D341Med (cell line): ENCODE results near the gene BLOC1S5.

Source experiments
- DNase-seq: peaks from one replicate; pipeline ENCODE4 v3.0.0; 2012; ENCODE audit warnings: low spot score

The BLOC1S5 gene, protein sequence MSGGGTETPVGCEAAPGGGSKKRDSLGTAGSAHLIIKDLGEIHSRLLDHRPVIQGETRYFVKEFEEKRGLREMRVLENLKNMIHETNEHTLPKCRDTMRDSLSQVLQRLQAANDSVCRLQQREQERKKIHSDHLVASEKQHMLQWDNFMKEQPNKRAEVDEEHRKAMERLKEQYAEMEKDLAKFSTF

DNA sequence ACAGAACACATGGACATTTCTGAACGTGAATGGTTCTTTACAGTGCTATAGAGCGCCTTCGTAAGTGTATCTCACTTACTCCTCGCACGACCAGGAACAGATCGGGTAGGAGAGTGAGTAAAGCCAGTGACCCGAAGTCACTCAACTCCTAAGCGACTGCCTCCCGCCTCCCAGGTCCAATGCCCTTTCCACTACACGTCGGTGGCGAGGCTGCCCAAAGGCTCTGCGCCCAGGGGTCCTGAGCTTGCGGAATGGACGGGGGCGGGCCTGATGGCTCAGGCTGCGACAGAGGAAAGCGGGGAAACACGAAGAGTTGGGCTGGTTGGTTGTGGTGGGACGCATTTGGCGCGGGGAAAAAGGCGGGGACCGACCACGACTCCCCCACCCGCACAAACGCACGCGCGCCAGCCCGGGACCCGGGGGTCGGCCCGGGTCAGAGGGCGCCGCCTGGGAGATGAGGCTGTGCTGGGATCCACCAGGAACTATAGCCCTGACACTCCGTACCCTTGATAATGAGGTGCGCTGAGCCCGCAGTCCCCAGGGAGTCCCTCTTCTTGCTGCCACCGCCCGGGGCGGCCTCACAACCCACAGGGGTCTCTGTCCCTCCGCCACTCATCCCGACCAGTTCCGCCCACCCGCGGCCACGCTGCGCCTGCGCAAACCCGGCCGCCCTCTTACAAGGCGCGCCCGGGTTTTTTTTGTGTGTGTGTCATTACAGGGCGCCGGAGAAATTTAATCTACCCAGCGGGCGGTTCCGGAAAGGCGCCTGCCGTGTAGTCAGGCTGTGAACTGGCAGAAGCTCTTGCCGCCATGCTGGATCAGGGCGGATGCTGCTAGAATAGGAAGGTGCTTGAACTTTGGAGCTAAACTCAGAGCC is at the start of gene BLOC1S5:
TSS of gene BLOC1S5 (minus strand) at position 629 of the 877 bp plus-strand sequence. CDS start at position 616, 13 bp downstream.
- DNase-seq = peak; percentile 99

DNA sequence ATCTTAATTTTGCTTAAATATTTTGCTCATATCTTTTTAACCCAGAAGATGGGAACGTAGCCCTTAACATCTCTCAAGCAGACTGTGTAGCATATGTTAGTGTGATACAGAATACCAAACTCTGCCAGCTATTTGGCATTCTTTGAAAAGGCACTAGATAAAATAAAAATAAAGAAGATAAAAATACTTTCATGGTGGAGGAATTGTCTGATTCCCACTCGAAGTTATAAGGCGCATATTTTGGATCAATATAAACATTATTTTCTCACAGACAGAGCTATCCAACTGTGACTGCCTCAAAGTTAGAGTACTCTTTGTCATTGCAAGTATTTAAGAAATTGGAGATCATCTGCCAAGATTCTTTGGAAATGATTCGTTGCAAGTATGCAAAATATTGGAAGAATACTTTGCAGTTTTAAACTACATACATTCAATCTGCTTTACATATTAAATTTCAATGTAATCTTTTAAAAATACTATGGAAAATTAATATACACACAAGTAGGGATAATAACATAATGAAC is 49.0 kb upstream of the BLOC1S5 start:
- no peak for DNase-seq

DNA sequence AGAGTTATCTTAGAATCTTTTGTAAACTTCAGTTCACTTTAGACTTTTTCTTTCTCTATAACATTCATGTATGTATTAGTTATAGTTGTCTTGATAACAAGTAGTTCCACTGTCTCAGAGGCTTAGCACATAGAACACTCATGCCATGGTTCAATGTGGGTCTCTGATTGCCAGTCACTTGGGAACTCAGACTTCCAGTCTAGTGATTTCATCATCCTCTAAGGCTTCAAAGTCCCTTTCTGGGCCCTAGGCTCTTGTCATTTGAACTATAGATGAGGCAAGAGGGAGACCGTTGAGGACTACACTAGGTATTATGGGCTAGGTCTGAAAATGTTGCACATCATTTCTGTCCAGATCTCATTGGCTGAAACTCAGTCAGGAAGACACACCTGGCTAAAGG is 46.5 kb upstream of the BLOC1S5 start:
- DNase-seq = no peak

- no peak for DNase-seq
Measured at GRCh38 chr6:8110117-8110721, 46.0 kb upstream of the BLOC1S5 start.

- no peak for DNase-seq
Measured at GRCh38 chr6:8108759-8109539, 44.8 kb upstream of the BLOC1S5 start.

DNA sequence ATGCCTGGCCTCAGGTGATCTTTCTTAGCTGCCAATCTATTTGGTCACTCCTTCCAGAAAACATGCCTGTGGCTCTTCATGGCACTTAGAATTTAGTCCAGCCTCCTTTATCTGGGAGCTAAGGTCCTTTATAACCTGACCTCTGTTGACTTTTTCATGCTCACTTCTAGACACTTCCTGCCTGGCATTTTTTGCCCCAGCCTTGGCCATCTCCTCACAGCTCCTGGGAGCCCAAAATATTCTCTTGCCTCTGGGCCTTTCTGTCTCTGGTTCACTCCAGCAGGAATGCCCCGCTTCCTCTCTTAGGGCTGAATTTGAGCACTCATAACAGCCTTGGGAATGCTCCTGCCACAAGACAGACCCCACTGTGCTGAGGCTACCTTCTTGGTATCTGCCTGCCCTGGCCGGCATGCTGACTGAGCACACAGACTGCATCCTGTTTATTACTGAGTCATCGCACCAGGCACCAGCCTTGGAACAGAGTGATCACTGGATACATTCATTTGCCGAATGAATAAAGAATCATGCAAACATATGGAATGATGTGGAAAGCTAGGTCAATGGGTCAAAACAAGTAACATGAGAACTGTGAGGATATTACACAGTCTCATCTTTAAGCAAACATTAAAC is 44.0 kb upstream of the BLOC1S5 start:
- DNase-seq = no peak

DNA sequence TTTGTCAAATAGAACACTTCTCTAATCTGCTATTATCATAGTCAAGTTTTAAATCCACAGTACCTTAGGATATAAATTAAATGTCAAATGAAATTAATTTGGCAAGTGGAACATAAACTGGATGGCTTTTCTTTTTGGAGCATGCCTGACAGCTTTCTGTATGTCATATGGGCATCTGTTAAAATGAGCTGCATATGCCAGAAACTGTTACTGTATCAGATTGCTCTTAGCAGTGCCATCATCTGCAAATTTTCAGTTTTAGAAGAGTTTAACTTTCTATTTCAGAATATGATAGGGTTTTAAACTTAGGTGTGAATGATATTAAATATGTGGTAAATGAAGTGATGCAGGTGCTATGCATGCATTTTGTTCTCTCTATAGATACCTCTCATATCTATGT is 41.6 kb upstream of the BLOC1S5 start:
- no peak for DNase-seq

- DNase-seq = no peak
Measured at GRCh38 chr6:8103726-8104125, 39.5 kb upstream of the BLOC1S5 start.

GRCh38 chr6:8102122-8102958 is 38.2 kb upstream of the BLOC1S5 start, which contains the start of gene EEF1E1:
EEF1E1 (minus strand) TSS chr6:8102548; CDS start chr6:8102521, 27 bp downstream.
- peak; percentile 94 for DNase-seq

DNA sequence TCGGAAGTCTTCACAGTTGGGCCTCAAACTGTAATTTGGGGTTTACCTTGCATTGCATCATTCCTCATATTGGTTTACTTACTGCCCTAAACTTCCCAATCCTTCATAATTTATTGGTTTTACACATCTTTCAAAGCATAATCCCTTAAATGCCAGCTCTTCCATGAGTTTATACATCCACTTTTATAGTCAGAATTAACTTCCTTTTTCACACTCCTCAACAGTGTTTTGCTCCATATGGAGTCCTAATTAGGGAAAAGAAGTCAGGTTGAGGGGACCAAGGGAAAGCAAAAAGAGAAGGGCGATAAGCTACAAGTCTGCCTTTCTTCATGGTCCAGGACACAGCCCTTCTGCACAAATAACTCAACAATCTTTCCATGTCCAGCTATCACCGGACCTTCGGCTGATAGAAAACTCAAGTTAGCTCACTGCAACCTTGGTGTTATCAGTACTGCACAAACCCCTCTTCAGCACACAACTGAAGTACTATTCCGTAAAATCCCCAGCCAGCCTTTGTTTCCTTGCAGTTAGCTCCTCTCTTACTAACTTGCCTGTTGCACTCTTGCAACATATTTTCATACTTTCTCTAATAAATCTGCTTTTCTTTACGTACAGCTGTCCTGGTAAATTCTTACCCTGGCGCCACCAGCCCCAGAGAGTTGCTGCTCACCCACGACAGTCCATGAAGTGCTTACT is 36.1 kb upstream of the BLOC1S5 start:
- no peak for DNase-seq

GRCh38 chr6:8090650-8091049 is 26.5 kb upstream of the BLOC1S5 start:
- DNase-seq = no peak

DNA sequence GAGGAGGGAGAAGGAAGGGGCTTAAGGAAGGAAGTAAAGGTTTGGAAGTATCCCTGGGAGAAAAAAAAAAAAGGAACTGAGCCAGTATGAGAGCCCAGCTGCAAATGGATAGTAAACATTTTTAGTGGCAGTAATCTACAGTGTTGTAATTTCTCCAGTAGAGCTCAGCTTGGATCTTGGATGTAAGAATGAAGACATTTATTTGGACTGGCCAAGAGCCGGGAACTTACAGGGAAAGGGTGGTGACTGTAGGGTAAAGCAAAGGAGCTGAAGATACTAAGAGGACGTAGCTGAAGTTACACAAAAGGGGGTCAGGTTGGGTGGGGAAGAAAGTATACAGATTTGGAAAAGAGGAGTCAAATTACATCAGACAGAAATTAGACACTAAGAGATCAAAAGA is 24.7 kb upstream of the BLOC1S5 start:
- DNase-seq = no peak

DNA sequence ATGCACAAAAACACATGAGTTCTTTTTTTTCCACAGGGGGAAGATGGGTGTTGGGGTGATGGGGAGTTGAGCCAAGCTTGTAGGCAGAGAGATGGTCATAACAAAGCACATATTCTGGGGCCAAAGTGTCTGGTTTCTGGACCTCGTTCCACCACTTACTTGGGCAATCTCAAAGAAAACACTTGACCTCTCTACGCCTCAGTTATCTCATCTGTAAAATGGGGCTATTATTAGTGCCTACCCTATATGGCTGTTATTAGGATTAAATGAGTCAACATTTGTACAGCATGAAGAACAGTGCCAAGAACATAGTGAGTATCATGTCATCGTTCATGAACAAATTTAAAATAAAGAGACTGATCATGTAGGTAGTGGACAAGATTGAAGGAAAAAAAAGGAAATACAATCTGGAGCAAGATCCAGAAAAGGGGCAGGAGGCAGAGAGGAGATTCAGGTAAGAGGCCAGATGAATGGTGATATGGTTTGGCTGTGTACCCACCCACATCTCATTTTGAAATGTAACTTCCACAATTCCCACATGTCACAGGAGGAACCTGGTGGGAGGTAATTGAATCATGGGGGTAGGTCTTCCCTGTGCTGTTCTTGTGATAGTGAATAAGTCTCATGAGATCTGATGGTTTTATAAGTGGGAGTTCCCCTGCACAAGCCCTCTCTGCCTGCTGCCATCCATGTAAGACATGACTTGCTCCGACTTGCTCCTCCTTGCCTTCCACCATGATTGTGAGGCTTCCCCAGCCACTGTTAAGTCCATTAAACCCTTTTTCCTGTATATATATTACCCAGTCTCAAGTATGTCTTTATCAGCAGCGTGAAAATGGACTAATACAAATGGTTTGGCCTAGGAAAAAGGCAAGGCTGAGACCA is 23.9 kb upstream of the BLOC1S5 start:
- no peak for DNase-seq

GRCh38 chr6:8086755-8087306 is 22.6 kb upstream of the BLOC1S5 start:
- DNase-seq = no peak

DNA sequence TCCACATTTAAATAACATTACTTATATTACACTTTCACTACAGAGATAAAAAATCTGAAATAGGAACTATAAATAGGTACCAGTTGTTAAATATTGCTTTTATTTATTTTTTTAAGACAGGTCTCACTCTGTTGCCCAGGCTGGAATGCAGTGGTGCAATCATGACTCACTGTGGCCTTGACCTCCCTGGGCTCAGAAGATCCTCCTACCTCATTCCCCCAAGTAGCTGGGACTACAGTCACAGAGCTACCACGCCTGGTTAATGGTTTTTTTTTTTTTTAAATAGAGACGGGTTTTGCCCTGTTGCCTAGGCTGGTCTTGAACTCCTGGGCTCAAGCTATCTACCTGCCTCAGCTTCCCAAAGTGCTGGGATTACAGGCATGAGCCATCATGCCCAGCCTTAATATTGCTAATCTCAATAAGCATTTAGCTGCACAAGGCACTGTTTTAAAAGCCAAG is 20.9 kb upstream of the BLOC1S5 start:
- no peak for DNase-seq

GRCh38 chr6:8084586-8084985 is 20.4 kb upstream of the BLOC1S5 start:
- no peak for DNase-seq

DNA sequence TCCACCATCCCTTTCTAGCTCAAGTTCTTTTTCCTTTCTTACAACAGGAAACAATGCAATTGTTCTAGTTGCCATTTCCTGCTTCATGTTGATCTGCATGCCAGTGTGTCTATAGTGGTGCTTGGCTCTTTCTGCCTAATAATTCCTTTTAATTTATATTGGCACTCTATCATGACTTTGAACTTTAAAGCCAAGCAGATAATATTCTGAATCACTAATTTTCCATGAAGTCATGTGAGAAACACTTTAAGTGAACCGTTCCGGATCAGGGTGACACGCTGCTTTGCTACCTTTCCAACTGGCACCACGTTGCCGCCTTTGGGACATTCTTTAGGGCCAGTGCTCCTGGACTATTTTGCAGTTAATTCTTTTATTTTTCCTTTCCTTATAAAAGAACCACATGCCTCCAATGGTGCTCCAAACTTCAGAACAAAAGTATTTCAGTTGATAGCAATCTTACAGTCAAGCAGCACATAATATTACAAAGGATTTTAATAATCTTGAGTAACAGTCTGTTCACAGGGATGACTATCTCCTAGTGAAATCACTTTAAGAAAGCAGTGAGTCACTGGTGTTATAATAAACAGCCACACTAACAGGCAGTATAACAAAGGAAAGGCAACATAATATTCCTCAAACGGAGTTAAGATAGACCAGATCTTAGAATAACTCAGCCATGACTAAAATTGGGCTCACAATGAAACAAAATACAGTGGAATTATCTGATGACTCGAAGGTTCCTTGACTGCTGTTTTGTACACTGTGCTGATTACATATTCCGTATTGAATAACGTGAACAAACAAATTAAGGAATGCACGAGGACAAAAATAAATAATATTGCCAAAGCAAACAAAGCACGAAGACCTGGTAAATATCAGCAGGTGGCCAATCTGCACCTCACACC is 19.0 kb upstream of the BLOC1S5 start:
- no peak for DNase-seq
